COR-L47 (cell line): ENCODE measurements around the gene MCF2L.

Experiments
- DNase-seq: peaks from one replicate; lab custom pipeline; 2025; lab: John Stamatoyannopoulos, UW

The MCF2L gene

GRCh38 chr13:113124211-113124970 is 155.4 kb downstream of the MCF2L start:
- no peak for DNase-seq

GRCh38 chr13:113125506-113126264 is 156.7 kb downstream of the MCF2L start:
- DNase-seq = no peak

- no peak for DNase-seq
Measured at GRCh38 chr13:113126265-113127150, 157.5 kb downstream of the MCF2L start.

GRCh38 chr13:113129480-113129879 is 160.5 kb downstream of the MCF2L start:
- DNase-seq = no peak

- no peak for DNase-seq
Measured at GRCh38 chr13:113129921-113130750, 161.1 kb downstream of the MCF2L start.

GRCh38 chr13:113135281-113135760 is 166.3 kb downstream of the MCF2L start:
- DNase-seq = no peak

- DNase-seq = no peak
Measured at GRCh38 chr13:113137691-113138298, 168.8 kb downstream of the MCF2L start.

- no peak for DNase-seq
Measured at GRCh38 chr13:113138792-113139551, 170.0 kb downstream of the MCF2L start.

GRCh38 chr13:113139577-113139976 is 170.6 kb downstream of the MCF2L start:
- DNase-seq = no peak

GRCh38 chr13:113140677-113141600 is 171.9 kb downstream of the MCF2L start:
- DNase-seq = no peak

GRCh38 chr13:113141601-113141970 is 172.6 kb downstream of the MCF2L start:
- no peak for DNase-seq

GRCh38 chr13:113142876-113143275 is 173.9 kb downstream of the MCF2L start:
- no peak for DNase-seq

GRCh38 chr13:113143466-113144254 is 174.6 kb downstream of the MCF2L start:
- DNase-seq = no peak

GRCh38 chr13:113144255-113144629 is 175.2 kb downstream of the MCF2L start:
- DNase-seq = no peak

- DNase-seq = no peak
Measured at GRCh38 chr13:113145496-113145895, 176.5 kb downstream of the MCF2L start.

GRCh38 chr13:113145911-113146598 is 177.0 kb downstream of the MCF2L start:
- no peak for DNase-seq

- no peak for DNase-seq
Measured at GRCh38 chr13:113146750-113147149, 177.7 kb downstream of the MCF2L start.

- no peak for DNase-seq
Measured at GRCh38 chr13:113147206-113147605, 178.2 kb downstream of the MCF2L start.
